H54 (cell line): ENCODE results near the gene HDAC5.
"Not testable (repeated sequence)": the region's sequence is repeated elsewhere in the genome, so short reads cannot be mapped to it uniquely, and the experiment has no call there.

Experiments
- DNase-seq: peaks from one replicate; pipeline ENCODE4 v3.0.0; 2011; ENCODE audit warnings: low spot score, mixed read lengths; ENCODE audit not compliant: insufficient read length
- FAIRE-seq: peaks from 3 replicates; lab custom pipeline; 2011; peaks lifted over from hg19 to GRCh38; lab: Jason Lieb, UNC
- POLR2A ChIP-seq: IDR thresholded peaks from 2 replicates; pipeline ENCODE4 v1.6.1; 2011; ENCODE audit warnings: low read depth, mild to moderate bottlenecking, low read length

HDAC5 gene

DNA sequence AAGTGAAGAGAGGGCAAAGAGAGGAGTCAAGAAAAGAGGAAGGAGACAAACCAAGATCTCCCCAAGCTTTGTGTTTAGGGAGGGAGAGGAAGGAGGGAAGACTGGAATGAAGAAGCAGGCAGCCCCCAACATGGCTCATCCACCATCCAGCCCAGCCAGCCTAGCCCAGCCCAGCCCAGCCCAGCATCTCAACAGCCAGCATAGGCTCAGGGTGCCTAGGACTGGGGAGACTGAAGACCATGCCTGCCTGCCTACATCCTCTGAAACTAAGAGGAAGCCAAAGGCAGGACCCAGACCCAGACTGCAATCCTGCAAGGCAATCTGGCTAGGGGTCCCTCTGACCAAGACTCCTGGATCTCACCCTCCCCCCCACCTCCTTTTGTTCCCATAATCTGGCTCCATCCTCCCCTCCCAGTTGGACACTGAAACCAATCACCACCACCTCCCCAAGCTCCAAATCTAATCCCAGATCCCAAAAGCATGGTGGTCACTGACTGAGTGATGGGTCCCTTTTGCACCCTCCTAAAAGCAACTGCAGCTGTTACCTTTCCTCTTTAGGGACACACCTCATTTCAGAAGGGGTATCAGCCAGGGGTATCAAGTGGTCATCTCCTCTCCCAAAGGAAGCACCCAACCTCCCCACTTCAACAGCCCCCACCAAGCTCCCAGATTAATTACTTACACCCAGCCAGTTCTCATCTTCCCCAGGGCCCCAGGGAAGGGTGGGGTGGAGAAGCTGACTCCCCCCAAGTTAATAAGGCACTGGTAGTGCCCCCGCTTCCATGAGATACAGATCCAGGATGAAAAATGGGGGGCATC is 1.2 kb downstream of the HDAC5 start:
- FAIRE-seq (no peak), DNase-seq (no peak)
- no peak for TF ChIP-seq POLR2A

DNA sequence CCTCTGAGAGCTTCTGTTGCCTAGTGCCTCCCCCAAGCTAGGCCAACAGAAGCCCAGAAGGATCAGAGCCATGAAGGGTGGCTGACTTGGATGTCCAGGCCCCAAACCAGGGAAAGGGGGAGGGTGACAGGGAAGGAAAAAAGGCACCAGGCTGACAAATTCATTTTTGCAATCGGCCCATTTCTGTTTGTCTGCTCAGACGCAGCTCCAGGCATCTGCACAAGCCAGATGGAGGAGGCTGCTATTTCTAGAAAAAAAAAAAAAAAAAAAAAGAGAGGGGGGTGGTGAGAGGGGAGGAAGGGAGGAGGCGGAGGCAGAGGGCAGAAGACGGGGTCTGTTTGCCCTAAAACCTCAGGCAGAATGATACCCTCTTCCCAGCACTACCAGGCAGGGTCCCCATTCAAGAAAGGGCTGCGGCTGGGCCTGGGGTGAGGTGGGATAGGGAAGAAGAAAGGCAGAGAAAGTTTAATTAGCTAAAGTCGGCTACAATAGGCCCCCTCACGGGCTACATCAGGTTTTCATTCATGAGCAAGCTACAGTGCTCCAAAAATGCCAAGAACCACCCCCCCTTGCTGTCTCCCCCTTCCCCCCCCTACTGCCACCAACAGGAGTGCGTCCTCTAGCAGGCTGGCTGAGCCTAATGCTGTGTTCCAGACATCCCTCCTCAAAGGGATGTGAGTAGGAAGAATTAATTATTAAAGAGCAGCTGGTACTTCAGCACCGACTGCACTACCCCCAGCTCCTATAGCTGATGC is 2.4 kb downstream of the HDAC5 start:
- DNase-seq: no peak
- no peak for FAIRE-seq
- no peak for TF ChIP-seq POLR2A

GRCh38 chr17:44120281-44120680 is 3.2 kb downstream of the HDAC5 start:
- FAIRE-seq, DNase-seq: not testable (repeated sequence)

- DNase-seq (no peak), FAIRE-seq (no peak)
- no peak for TF ChIP-seq POLR2A
These were observed 3.6 kb downstream of the HDAC5 start for GRCh38 chr17:44119798-44120197.

DNA sequence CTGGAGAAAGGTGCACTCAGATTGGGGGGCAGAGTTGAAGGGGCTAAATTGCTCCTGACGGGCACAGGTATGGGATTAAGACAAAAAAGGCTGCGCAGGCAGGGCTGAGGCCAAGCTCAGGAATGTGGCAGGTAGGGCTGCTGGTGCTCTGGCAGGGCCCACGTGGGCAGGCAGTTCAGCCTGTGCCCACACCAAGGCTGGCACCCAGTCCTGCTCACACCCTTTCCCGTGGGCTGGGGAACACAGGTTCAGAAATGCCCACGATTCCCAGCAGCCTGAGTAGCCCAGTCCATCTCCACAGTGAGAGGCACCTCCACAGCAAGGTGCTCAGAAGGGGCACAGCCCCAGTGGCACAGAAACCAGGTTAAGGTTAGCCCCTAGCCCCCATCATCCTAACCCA is 4.4 kb downstream of the HDAC5 start:
- no peak for FAIRE-seq
- TF ChIP-seq POLR2A: no peak
- DNase-seq: no peak

DNA sequence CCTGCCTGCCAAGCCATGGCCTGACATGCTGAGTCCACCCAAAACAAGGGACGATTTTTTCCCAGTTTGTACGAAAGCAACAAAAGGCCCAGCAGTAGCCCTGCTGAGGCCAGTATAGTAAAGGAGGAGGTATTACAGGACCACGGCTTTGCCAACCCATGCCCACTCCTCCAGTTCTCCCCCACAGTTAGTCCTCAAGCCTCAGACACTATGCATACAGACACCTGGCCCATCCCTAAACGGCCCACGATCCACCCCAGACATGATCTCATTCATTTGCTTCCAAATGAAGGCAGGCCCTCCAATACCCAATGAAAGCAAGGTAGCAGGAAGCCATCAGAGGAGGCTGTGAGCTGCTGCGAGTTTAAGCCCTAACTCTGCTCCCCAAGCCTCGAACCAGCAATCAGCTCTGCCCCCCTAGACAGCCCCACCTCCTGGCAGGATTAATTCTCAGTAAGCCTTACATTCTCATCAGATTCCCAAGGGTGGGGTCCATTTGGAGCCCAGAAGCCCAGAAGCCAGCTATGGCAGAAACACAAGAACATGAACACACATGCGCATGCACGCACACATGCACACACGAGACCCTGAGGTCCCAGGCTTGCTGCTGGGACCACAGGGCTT is 4.9 kb downstream of the HDAC5 start:
- FAIRE-seq (no peak), DNase-seq (no peak)
- TF ChIP-seq POLR2A: no peak

- no peak for DNase-seq
- TF ChIP-seq POLR2A: no peak
These were observed 6.1 kb downstream of the HDAC5 start for GRCh38 chr17:44117351-44117750.

GRCh38 chr17:44115585-44116415 is 7.6 kb downstream of the HDAC5 start:
- FAIRE-seq (no peak), DNase-seq (no peak)
- TF ChIP-seq POLR2A: no peak

More at GRCh38 chr17:44117351-44117750, 6.1 kb downstream of the HDAC5 start:
- no peak for FAIRE-seq

DNA sequence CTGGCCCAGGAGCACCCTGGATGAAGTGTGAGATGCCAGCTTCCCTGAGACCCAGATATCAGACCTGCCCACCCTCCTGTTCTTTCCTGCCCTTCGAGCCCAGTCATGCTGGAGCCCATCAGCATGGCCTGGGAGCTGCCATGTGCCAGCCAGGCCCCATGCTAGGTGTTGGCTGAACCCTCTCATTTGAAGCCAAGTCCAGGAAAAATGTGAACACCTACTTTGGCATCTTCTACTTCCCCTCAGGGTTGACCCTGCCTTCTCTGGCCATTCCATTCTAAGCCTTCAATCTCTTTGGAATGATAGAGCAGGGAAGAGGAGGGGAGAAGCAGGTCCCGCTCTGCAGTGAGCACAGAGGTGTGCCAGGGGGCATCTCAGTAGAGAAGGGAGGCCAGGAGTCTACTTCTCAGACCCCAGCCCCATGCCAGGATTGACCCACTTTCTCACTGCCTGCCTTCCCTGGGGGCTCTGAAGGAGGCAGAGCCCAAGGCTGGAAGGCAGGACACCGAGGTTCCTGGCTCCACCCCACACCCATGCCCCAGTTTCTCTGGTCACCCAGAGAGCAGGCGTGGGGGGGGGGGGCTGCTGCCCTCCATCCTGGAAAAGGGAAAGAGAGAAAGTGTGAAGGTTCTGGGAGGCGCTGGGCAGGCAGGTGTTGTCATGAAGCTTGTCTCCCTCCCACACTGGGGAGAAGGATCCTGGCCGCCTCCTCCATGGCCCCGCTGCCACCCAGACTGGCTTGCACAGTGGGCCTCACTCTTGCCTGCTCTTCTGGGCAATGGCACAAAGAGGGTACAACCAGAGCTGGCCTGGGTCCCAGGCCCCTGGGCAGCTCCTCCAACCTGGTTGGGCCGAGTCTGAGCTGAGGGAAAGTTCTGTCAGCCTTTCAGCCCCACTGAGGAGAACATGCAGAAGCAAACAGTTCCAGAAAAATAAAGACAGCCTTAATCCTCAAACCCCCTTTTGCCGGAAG is 9.3 kb downstream of the HDAC5 start:
- no peak for TF ChIP-seq POLR2A
- FAIRE-seq: no peak
- no peak for DNase-seq

DNA sequence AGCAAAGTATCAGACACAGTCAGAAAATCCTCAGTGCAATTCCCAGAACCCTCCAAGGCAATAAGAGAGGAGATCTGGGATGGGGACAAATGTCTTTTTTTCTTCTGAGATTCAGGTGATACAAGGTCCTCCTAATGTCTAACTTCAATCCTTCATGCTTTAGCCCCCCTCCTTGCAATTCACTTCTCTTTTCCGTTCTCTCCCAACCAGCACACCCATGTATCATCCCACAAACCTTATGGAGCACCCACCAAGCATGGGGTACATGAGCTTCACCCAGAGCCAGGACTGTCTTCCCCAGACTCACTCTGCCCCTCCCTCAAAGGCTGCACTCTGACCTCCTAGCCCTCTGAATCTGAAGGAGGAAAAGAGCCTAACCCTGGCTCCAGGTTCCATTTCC is 10.1 kb downstream of the HDAC5 start:
- FAIRE-seq (no peak), DNase-seq (no peak)
- TF ChIP-seq POLR2A: no peak

- FAIRE-seq: no peak
- no peak for TF ChIP-seq POLR2A
- no peak for DNase-seq
These were observed 10.9 kb downstream of the HDAC5 start for GRCh38 chr17:44112284-44113280.

- no peak for DNase-seq
- no peak for TF ChIP-seq POLR2A
- no peak for FAIRE-seq
These were observed 11.7 kb downstream of the HDAC5 start for GRCh38 chr17:44111777-44112176.
